Activated CD4-positive, alpha-beta T cell treated with anti-CD3 and anti-CD28 coated beads, Interleukin-2, Interleukin-4, amounts not matched to agents 100 ng/mL and 50 ng/mL, durations not matched to agents 16 hours and 8 hours (primary cell): ENCODE data around the gene ASB10.

Experiments
- DNase-seq: peaks from one replicate; pipeline ENCODE4 v3.0.0-alpha.2; 2020; ENCODE audit warnings: low spot score

ASB10 gene

GRCh38 chr7:151186640-151187408 lies at the start of gene ASB10:
Gene ASB10 (minus strand): TSS chr7:151187250. CDS start chr7:151187130, 120 bp downstream.
- no peak for DNase-seq

- no peak for DNase-seq
Measured at GRCh38 chr7:151236406-151236805, 49.4 kb upstream of the ASB10 start.

GRCh38 chr7:151235091-151235787 lies 48.2 kb upstream of the ASB10 start:
- DNase-seq = no peak

- no peak for DNase-seq
Measured at GRCh38 chr7:151233804-151234203, 46.8 kb upstream of the ASB10 start.

GRCh38 chr7:151232917-151233701 lies 46.1 kb upstream of the ASB10 start:
- DNase-seq = peak; percentile 73

- peak; percentile 93 for DNase-seq
Measured at GRCh38 chr7:151232091-151232916, 45.3 kb upstream of the ASB10 start, which contains the start of gene CHPF2. Gene CHPF2 (plus strand): TSS chr7:151232483. CDS start chr7:151234012, 1,529 bp downstream.

GRCh38 chr7:151231080-151231479 lies 44.0 kb upstream of the ASB10 start:
- no peak for DNase-seq

GRCh38 chr7:151229249-151229648 lies 42.2 kb upstream of the ASB10 start:
- DNase-seq = no peak

GRCh38 chr7:151228024-151228866 lies 41.2 kb upstream of the ASB10 start:
- no peak for DNase-seq

GRCh38 chr7:151226875-151227782 lies 40.1 kb upstream of the ASB10 start, which contains the start of gene ABCF2:
Gene ABCF2 (minus strand): TSS chr7:151227205. CDS start chr7:151226458, 747 bp downstream.
- DNase-seq = peak; percentile 98

- no peak for DNase-seq
Measured at GRCh38 chr7:151226560-151226874, 39.5 kb upstream of the ASB10 start.

GRCh38 chr7:151225948-151226510 lies 39.0 kb upstream of the ASB10 start:
- DNase-seq = no peak

GRCh38 chr7:151223728-151224127 lies 36.7 kb upstream of the ASB10 start:
- no peak for DNase-seq

GRCh38 chr7:151218170-151218569 lies 31.1 kb upstream of the ASB10 start:
- no peak for DNase-seq

- DNase-seq = no peak
Measured at GRCh38 chr7:151215396-151215795, 28.3 kb upstream of the ASB10 start.

- no peak for DNase-seq
Measured at GRCh38 chr7:151213826-151214225, 26.8 kb upstream of the ASB10 start.

- no peak for DNase-seq
Measured at GRCh38 chr7:151212626-151213025, 25.6 kb upstream of the ASB10 start.

- no peak for DNase-seq
Measured at GRCh38 chr7:151211155-151211772, 24.2 kb upstream of the ASB10 start.
